SJCRH30 (cell line): ENCODE measurements around the gene SH3TC2. TPM values are rescaled to one million over a fixed set of nuclear protein-coding genes. Genes with fewer than 3 reads are reported as not detected.
A peak's percentile ranks its signal among the peaks of the same experiment; 100 is the strongest.
"Not testable (repeated sequence)": the region's sequence is repeated elsewhere in the genome, so short reads cannot be mapped to it uniquely, and the experiment has no call there.

Experiments
- DNase-seq, 2 experiments: peaks; one replicate each; pipeline ENCODE4 v3.0.0-alpha.2; 2015 to 2020
- H3K27ac ChIP-seq: fragments of 250-450 bp; sonication (Bioruptor Pico); 2 replicates; pipeline ENCODE4 v1.5.1; 2020; ENCODE audit warnings: mild to moderate bottlenecking, moderate library complexity
- H3K27me3 ChIP-seq: fragments of 250-450 bp; sonication (Bioruptor Pico); 2 replicates; pipeline ENCODE4 v1.5.1; 2020; ENCODE audit warnings: mild to moderate bottlenecking, moderate library complexity
- H3K36me3 ChIP-seq: fragments of 250-450 bp; sonication (Bioruptor Pico); 2 replicates; pipeline ENCODE4 v1.5.1; 2020; ENCODE audit warnings: mild to moderate bottlenecking, moderate library complexity
- H3K4me1 ChIP-seq: fragments of 250-450 bp; sonication (Bioruptor Pico); 2 replicates; pipeline ENCODE4 v1.5.1; 2020; ENCODE audit warnings: mild to moderate bottlenecking, moderate library complexity
- H3K4me3 ChIP-seq: fragments of 250-450 bp; sonication (Bioruptor Pico); 2 replicates; pipeline ENCODE4 v1.5.1; 2020; ENCODE audit warnings: mild to moderate bottlenecking, moderate library complexity
- H3K9me3 ChIP-seq: fragments of 250-450 bp; sonication (Bioruptor Pico); replicated peaks from 2 replicates; pipeline ENCODE4 v1.5.1; 2020; ENCODE audit warnings: mild to moderate bottlenecking, moderate library complexity
- total RNA-seq: library from RNA; depleted of rRNA; stranded (reverse); fragments of >200 nt; shearing (Covaris generic); gene quantifications from 2 replicates; pipeline ENCODE4 v1.2.3, GENCODE V29; 2014; rRNA removed

SH3TC2 gene
- 11.8 and 14.1 TPM in 2 replicates for total RNA-seq

- no peaks in the 10 kb centered on the region for H3K27me3 ChIP-seq
- no peaks in the 10 kb centered on the region for H3K9me3 ChIP-seq
- H3K36me3 ChIP-seq = no peaks in the 10 kb centered on the region
- H3K4me1 ChIP-seq = peaks cover 19% of the 10 kb centered on the region
- H3K4me3 ChIP-seq = peak within 1 kb of the TSS; percentile 45
- DNase-seq = peak; percentile 88 to 90
- H3K27ac ChIP-seq = peak within 1 kb of the TSS; percentile 92
Measured at GRCh38 chr5:149063017-149063687, at the start of gene SH3TC2. TSS of gene SH3TC2 (minus strand) at chr5:149063062. CDS start at chr5:149063022, 40 bp downstream.

- Histone ChIP-seq H3K4me1 (peaks cover 3% of the 10 kb centered on the region; the same call in 1 of the 2 replicates), H3K9me3 (no peaks in the 10 kb centered on the region), H3K36me3 (no peaks in the 10 kb centered on the region), H3K4me3 (no peak overlapping the region), H3K27me3 (no peaks in the 10 kb centered on the region), H3K27ac (no peak overlapping the region)
- DNase-seq = no peak
Measured at GRCh38 chr5:149110406-149110805, 47.5 kb upstream of the SH3TC2 start.

DNA sequence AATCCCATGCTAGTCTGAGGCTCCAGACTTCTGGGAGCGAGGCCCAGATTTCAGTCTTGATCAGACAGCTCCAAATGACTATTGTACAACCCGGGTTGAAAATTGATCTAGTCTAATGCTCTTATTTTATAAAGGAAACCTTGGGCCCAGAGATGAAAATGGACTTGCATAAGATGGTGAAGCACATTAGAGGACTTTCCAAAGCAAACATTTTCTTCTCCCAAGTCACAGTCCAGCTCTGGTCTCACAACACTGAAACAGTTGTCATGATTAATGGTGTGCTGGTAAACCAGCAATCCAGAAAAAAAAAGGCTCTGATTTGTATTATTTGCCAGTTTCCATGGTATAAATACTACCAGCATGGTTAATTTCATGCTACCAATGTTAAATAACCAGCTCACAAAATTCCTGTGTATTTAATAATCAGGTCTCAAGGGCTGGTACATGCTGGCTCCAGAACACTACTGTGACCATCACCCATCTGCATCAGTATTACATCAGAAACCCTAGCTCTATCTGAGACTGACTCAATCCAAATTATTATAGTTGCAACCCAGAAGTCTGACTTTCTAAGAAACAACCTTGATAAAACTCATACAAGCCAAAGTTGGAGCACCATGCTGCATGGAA lies 45.9 kb upstream of the SH3TC2 start:
- Histone ChIP-seq H3K4me3 (no peak overlapping the region), H3K9me3 (no peaks in the 10 kb centered on the region), H3K27me3 (no peaks in the 10 kb centered on the region), H3K27ac (no peak overlapping the region), H3K4me1 (no peaks in the 10 kb centered on the region), H3K36me3 (no peaks in the 10 kb centered on the region)
- DNase-seq = no peak

- no peaks in the 10 kb centered on the region for H3K27me3 ChIP-seq
- no peak for DNase-seq
- H3K27ac ChIP-seq = no peak overlapping the region
- no peaks in the 10 kb centered on the region for H3K4me1 ChIP-seq
- H3K4me3 ChIP-seq = no peak overlapping the region
- peaks cover 7% of the 10 kb centered on the region for H3K9me3 ChIP-seq
- H3K36me3 ChIP-seq = no peaks in the 10 kb centered on the region
Measured at GRCh38 chr5:149100331-149100730, 37.5 kb upstream of the SH3TC2 start.

DNA sequence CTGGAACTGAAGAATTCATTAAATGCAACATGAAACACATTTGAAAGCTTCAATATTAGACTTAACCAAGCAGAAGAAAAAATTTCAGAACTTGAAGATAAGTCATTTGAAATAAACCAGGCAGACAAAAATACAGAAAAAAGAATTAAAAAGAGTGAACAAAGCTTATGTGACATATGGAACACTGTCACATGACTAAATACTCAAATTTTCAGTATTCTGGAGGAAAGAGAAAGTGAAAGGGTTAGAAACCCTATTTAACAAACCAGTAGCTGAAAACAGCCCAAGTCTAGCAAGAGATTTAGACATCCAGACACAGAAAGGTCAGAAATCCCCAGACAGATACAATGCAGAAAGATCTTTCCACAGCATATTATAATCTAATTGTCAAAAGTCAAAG lies 37.1 kb upstream of the SH3TC2 start:
- Histone ChIP-seq H3K27me3 (no peaks in the 10 kb centered on the region), H3K27ac (no peak overlapping the region), H3K4me3 (no peak overlapping the region), H3K4me1 (no peaks in the 10 kb centered on the region), H3K36me3 (no peaks in the 10 kb centered on the region), H3K9me3 (peaks cover 7% of the 10 kb centered on the region)
- no peak for DNase-seq

GRCh38 chr5:149094996-149095395 lies 32.1 kb upstream of the SH3TC2 start:
- Histone ChIP-seq H3K27me3 (no peaks in the 10 kb centered on the region), H3K4me1 (no peaks in the 10 kb centered on the region), H3K36me3 (no peaks in the 10 kb centered on the region), H3K27ac (no peak overlapping the region), H3K4me3 (no peak overlapping the region), H3K9me3 (peaks cover 6% of the 10 kb centered on the region)
- no peak for DNase-seq

- no peaks in the 10 kb centered on the region for H3K27me3 ChIP-seq
- H3K36me3 ChIP-seq = no peaks in the 10 kb centered on the region
- H3K4me3 ChIP-seq = no peak overlapping the region
- no peak overlapping the region for H3K27ac ChIP-seq
- peaks cover 2% of the 10 kb centered on the region; the same call in 1 of the 2 replicates for H3K9me3 ChIP-seq
- DNase-seq = no peak
- H3K4me1 ChIP-seq = no peaks in the 10 kb centered on the region
Measured at GRCh38 chr5:149093625-149094024, 30.8 kb upstream of the SH3TC2 start.

DNA sequence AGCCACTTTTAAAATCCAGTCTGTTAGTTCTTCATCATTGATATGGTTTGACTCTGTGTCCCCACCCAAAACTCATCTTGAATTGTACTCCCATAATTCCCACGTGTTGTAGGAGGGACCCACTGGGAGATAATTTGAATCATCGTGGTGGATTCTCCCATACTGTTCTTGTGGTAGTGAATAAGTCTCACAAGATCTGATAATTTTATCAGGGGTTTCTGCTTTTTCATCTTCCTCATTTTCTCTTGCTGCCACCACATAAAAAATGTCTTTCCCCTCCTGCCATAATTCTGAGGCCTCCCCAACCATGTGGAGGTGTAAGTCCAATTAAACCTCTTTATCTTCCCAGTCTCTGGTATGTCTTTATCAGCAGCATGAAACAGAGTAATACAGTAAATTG lies 26.9 kb upstream of the SH3TC2 start:
- Histone ChIP-seq H3K4me1 (no peaks in the 10 kb centered on the region), H3K9me3 (0 out of 2 replicates have a peak, but pooled peaks cover 2% of the 10 kb centered on the region), H3K27ac (no peak overlapping the region), H3K27me3 (no peaks in the 10 kb centered on the region), H3K36me3 (no peaks in the 10 kb centered on the region), H3K4me3 (no peak overlapping the region)
- DNase-seq = no peak

DNA sequence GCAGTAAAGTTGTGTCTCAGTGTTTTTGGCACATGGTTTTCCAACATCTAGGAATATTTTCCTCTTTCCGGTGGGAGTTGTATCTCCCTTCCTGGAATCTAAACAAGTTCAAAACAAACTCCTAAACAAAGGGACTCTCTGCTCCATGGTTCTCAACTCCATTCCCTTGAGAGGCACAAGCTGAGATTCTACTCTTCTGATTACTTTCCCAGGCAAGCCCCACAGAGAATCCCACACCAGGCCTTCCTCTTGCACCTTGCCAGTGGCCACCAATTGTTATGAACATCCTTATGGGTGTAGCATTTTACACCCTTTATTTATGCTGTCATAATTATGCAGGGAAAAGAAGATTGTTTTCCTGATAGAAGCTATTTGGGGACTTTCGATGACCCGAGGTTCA lies 25.8 kb upstream of the SH3TC2 start:
- Histone ChIP-seq H3K36me3 (no peaks in the 10 kb centered on the region), H3K4me3 (no peak overlapping the region), H3K4me1 (no peaks in the 10 kb centered on the region), H3K9me3 (peaks cover 2% of the 10 kb centered on the region; the same call in 1 of the 2 replicates), H3K27ac (no peak overlapping the region), H3K27me3 (no peaks in the 10 kb centered on the region)
- DNase-seq = no peak

GRCh38 chr5:149083846-149084245 lies 21.0 kb upstream of the SH3TC2 start:
- Histone ChIP-seq H3K27me3 (no peaks in the 10 kb centered on the region), H3K27ac (no peak overlapping the region), H3K4me1 (no peaks in the 10 kb centered on the region), H3K9me3 (no peaks in the 10 kb centered on the region; the same call in 1 of the 2 replicates), H3K36me3 (no peaks in the 10 kb centered on the region), H3K4me3 (no peak overlapping the region)
- no peak for DNase-seq

GRCh38 chr5:149082271-149082670 lies 19.4 kb upstream of the SH3TC2 start:
- DNase-seq = no peak
- Histone ChIP-seq H3K27ac (no peak overlapping the region), H3K27me3 (no peaks in the 10 kb centered on the region), H3K9me3 (no peaks in the 10 kb centered on the region; the same call in 1 of the 2 replicates), H3K4me1 (no peaks in the 10 kb centered on the region), H3K36me3 (no peaks in the 10 kb centered on the region), H3K4me3 (no peak overlapping the region)

GRCh38 chr5:149080294-149080693 lies 17.4 kb upstream of the SH3TC2 start:
- H3K36me3 ChIP-seq = no peaks in the 10 kb centered on the region
- H3K27me3 ChIP-seq = no peaks in the 10 kb centered on the region
- no peaks in the 10 kb centered on the region for H3K4me1 ChIP-seq
- no peaks in the 10 kb centered on the region; the same call in 1 of the 2 replicates for H3K9me3 ChIP-seq
- no peak overlapping the region for H3K4me3 ChIP-seq
- no peak overlapping the region for H3K27ac ChIP-seq
- no peak for DNase-seq

DNA sequence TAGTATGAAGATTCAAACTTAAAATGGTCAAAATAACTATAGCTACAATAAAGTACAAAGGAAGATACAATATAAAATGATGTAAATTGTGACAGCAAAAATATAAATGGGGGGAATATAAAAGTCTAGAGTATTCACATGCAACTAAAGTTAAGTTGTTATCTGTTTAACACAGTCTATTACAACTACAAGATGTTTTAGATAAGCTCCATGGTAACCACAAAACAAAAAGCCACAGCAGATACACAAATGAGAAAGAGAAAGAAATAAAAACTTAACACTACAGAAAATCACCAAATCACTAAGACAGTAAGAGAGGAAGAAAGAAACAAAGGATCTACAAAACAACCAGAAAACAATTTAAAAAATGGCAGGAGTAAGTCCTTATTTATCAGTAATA lies 17.0 kb upstream of the SH3TC2 start:
- H3K27ac ChIP-seq = no peak overlapping the region
- no peak for DNase-seq
- H3K27me3 ChIP-seq = no peaks in the 10 kb centered on the region
- no peaks in the 10 kb centered on the region for H3K36me3 ChIP-seq
- H3K4me1 ChIP-seq = no peaks in the 10 kb centered on the region
- H3K4me3 ChIP-seq = no peak overlapping the region
- no peaks in the 10 kb centered on the region; the same call in 1 of the 2 replicates for H3K9me3 ChIP-seq

GRCh38 chr5:149074071-149074470 lies 11.2 kb upstream of the SH3TC2 start:
- not testable (repeated sequence) for H3K27me3 ChIP-seq

DNA sequence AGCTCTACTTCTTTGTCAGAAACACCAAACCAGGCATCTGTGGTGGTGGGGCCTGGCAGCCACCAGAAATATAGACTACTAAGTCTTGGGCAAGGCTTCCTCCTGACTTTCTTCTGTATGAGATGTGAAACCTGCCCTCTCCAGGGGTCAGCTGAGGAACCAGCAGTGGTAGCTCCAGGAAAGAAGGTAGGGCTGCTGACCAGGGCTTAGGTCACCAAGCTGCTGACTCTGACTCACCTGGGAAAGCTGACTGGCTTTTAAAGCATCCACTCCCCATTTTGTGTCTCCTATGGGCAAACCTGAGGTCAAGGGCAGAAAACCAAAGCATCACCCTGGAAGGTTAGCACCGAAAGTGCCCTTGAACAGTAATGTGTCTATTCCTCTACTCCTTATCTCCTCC lies 10.4 kb upstream of the SH3TC2 start:
- no peaks in the 10 kb centered on the region for H3K27me3 ChIP-seq
- H3K27ac ChIP-seq = no peak overlapping the region
- no peak overlapping the region for H3K4me3 ChIP-seq
- H3K36me3 ChIP-seq = no peaks in the 10 kb centered on the region
- no peak for DNase-seq
- no peaks in the 10 kb centered on the region for H3K9me3 ChIP-seq
- no peaks in the 10 kb centered on the region for H3K4me1 ChIP-seq

More at GRCh38 chr5:149074071-149074470, 11.2 kb upstream of the SH3TC2 start:
- not testable (repeated sequence) for DNase-seq, H3K36me3 ChIP-seq, H3K4me3 ChIP-seq, H3K27ac ChIP-seq, H3K4me1 ChIP-seq, H3K9me3 ChIP-seq
